Activated CD8-positive, alpha-beta memory T cell treated with anti-CD3 and anti-CD28 coated beads for 24 hours (primary cell): ENCODE measurements around the gene MAP3K7.

ENCODE experiments used
- DNase-seq: peaks from one replicate; pipeline ENCODE4 v3.0.0-alpha.2; 2020

Gene MAP3K7

DNA sequence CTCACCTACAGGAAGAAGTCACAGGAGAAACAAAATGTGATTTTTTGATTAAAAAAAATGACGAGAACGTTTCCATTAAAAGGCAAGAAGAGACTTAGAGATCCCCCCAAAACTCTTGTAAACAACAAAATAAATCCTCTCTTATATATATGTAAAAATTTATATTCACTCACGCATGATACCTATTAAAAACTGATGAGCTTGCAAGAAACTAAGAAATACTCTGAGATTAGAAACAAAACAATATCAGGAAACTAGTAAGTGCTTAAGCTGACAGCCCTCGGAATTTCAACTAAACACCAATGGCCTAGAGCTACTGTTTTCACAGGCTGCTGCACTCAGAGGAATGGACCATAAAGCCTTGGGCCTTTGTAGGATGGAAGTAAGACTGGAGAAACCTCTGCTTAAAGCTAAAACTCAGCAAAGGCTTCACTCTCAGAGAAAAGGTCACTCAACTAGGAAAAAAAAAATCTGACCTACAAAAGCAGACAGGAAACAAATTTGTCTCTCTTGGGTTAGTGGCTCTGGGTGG is 63.0 kb downstream of the MAP3K7 start:
- no peak for DNase-seq

DNA sequence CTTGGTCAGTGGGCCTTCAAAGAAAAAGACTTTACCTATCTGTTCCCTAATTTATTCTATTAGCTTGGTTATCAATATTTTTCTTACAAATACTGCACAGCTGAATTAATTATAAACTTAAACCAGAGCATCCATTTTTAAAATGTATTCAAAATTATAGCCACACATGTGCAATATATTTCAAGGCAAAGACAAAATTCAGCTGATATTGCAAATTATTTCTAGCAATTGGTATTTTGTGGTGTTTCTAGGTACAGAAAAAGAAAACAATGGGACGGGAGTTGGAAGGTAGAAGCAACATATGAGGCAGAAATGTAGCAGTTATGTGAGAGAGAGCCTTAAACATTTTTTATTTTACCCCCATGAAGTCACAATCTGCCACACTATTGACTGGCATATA is 64.9 kb downstream of the MAP3K7 start:
- no peak for DNase-seq

DNA sequence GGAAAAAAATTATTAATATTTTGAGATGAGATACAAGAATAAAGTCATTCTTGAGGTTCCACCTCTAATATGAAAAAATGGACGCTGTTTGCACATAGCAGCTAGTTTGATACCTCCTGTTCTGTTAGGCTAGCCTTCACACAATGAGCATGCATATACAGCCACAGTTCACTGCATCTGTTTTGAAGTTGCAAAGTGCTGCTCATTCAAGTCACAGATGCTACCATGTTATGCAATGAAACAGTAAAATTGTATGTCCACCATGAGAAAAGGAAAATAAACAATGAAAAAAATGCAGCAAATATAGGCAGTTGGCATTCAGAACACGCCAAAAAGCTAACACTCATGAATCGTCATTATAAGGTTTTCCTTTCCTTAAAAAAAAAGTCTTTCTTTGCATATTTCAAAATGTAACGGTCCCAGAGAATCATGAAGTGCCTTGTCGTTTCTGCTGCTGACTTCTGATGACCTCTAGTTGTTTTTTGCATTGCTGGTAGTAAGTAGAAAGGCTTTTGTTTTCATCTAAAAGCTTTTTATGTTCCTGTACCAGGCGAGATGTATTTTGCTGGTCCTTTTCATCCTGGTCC is 70.7 kb downstream of the MAP3K7 start:
- DNase-seq, result no peak

DNA sequence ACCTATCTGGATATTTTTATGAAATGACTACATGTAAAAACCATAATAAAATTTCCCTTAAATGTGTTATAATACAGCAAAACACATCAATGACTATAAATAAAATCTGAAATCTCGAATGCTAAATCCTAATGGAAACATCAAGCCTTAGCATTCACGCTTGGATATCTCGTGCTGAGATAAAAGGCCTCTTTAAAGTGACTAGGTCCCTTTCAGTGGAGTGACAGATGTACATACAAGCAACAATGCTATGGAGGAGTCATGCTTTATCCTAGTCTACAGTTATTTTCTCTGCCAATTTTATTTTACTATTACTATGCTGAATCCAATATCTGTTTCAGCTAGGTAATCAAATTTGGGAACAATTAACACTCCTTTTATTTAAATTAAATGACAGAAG is 72.4 kb downstream of the MAP3K7 start:
- DNase-seq, result no peak

DNA sequence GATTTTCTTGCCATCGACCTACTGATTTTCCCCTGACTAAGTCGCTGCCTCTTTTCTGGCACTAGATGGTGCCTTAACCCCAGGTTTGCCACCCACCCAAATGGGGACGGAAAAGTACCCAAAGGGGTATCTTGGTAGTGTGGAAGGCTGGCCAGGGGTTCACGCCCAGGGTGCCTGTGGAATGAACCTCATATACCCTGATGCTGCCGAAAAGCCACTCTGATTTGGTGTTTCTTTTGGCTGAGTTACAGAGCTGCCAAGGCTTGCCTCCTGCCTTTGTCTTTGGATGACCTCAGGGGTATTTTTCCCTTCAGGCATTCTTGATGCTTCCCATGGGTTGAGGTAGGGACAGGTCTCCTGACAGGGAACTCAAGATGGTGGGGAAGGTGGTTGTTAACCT is 78.1 kb downstream of the MAP3K7 start:
- no peak for DNase-seq

DNA sequence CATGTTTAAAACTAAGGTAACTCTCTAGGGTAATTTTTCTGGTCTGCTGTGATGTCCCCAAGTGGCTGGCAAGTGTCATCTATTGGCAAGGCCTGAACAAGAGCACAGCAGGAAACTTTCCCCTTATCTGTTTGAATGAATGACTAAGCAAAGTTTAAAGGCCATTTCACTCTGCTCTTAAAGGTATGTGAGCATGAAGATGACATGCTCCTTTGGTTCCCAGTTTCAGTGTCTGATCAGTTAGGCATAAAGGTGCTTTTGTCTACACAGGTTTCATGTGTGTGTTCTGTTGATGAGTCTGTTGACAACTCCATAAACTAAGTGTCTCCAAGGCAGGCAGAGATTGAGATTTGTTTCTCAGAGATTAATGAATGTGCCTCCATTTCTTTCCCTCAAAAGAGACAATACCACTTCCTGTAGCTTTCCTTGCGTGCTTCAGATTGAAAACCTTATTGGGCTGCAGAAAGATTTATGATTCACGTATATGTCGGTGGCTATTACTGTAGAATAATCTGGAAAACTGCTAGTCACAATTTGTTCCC is 83.9 kb downstream of the MAP3K7 start:
- DNase-seq, result no peak

DNA sequence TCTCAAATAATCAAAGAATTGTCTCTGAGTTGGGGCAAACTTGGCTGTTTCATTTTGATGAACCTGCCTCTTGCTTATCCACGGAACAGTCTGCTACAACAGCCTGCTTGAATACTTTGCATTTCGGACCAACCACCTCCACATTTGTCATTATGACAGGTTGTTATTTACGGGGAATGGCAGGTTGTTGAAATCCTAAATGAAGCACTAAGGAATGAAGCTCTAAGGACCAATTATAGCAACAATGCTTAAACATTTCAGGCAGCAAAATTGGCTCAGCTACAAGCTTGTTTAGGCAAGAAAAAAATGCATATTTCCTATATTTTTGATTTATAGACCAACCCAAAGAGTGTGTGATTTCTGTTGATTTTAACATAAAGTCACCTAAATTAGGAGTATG is 84.5 kb downstream of the MAP3K7 start:
- DNase-seq, result no peak

DNA sequence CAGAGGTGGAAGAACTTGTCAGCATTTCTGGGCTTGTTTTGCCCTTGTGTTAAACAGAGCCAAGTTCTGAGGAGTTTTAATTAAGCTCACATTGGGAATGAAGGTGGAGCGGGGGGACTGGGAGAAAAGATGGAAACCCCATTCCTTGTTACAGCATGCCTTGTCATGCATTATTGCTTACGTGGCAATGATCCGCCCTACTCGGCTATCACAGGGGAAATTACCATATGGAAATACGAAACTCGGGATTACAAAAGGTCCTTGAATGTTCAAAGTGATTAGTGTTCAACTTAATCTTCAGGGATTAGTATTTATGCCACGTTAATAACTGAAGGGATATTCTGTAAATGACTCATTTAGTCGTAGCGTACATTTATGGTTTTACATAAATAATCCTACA is 86.4 kb downstream of the MAP3K7 start:
- DNase-seq, result no peak

DNA sequence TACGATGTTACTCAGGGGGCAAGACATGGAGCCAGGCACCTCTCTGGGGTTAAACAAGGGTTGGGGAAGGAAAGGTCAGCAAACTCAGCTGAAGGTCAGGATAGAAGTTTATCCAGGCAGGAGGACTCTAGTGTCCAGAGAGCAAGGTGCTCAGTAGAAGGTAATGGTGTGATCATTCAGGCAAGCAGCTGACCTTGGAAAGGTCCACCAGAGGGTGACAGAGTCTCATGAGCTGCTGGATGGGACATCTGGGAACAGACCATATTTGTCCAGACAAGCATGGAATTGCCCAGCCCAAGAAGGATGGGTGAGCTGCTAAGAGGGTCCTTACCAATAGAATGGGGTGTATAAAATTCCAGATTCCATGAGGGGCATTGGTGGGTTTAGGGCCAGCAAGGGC is 89.5 kb downstream of the MAP3K7 start:
- DNase-seq, result no peak

DNA sequence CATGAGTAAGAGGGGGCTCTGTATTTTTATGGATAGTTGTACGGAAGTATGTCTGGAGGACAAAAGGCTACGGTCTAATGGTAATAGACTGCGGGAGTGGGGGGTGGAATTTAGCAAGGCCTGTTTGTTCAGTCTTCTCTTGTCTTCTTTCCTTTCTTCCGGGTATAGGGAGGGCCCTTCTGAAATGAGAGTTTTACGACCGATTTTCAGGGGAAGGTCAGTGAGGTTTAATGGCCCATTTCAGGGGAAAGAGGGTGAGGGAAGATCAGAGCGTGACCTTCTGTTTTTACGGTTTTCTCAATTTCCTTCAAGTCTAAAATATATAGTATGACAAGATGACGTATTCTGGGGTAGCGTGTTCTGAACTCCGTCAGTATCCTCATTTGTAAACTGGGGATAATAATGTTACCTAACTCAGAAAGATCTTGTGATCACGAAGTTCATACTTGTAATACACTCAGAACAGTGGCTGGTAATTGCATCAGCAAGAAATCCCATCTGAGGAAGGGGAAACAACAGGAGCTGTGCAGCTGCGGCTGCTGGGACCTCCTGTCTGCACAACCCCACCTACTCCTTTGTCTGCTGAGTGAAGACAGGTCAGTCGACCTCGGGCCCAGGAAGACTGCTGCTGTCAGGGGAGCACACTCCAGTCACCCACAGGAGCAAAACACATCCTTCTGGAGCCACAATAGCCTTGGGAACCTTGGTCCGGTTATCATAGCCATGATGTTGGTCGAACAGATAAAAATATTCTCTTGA is 90.4 kb downstream of the MAP3K7 start:
- no peak for DNase-seq

DNA sequence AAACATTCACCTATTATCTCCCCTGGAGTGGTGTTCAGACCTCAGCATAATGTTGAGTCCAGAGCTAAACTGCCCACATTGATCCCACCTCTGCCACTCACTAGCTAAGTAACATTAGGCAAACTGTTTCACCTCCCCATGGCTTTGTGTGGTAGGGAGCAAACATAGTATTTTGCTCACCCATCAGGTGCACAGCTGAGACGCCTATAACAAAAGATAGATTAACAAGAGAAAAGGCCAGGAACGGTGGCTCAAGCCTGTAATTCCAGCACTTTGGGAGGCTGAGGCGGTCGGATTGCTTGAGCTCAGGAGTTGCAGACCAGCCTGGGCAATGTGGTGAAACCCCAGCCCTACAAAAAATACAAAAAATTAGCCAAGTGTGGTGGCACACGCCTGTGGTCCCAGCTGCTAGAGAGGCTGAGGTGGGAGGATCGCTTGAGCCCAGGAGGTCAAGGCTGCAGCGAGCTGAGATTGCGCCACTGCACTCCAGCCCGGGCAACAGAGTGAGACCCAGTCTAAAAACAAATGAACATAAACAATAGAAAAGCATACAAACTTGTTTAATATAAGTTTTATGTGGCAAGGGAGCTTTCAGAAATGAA is 91.6 kb downstream of the MAP3K7 start:
- DNase-seq, result no peak

DNA sequence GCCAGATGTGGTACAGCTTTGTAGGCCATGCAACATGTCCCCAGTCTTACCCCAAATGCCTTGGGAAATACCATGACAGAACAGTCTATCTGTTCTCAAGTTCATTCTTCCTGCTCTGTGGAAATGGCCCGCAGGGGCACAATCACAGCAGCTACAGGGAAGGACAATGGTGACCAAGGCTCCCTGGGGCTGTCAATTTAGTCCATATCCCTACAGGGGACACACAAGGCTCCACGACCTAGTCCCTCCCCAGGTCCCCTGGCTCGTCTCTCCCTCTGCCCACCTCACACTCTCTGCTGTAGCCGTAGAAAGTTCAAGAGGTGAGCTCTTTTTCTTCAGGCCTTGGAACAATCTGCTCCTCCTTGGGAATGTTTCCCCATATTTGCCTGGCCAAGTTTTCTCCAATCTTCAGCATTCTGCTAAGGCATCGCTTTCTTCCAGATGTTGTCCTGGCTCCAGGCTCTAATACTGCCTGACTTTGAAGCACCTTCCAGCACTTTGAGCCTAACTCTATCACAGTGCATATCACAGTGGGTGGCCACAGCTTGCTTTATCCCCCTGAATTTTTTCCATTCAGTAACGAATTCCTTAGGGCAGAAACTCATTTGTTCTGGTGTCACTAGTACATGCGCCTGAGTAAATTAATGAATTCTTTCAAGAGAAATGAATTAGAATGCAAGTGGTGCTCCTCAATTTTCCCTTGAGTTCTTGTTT is 92.6 kb downstream of the MAP3K7 start:
- no peak for DNase-seq

DNA sequence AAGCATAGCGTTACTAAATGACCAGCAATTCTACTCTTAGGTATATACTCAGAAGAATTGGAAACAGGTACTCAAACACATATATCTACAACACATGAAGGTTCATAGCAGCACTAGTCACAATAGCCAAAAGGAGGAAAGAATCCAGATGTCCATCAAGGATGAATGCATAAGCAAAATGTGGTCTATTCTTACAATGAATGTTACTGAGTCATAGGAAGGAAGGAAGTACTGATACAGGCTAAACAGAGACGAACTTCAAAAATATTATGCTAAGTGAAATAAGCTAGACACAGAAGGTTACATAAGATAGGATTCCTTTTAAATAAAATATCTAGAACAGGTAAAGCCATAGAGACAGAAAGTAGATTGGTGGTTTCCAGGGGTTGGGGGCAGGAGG is 93.5 kb downstream of the MAP3K7 start:
- DNase-seq, result no peak

DNA sequence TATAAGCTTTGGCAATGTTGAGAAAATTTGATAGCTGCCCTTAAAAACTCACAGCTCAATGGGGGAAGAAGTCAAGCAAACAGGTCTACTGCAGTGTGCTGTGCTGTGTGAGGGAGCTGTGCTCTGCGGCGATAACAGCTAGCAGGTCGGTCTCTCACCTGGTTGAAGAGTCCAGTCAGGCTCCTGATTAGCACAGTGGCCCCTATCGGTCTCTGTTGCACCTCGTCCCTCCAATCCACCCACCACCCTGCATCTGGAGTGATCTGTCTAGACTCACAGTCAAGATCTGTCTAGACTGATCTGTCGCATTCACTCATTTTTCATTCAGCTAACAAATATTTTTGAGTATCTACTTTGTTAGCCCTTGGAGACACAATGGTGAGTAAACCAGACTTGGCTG is 94.1 kb downstream of the MAP3K7 start:
- DNase-seq, result no peak

DNA sequence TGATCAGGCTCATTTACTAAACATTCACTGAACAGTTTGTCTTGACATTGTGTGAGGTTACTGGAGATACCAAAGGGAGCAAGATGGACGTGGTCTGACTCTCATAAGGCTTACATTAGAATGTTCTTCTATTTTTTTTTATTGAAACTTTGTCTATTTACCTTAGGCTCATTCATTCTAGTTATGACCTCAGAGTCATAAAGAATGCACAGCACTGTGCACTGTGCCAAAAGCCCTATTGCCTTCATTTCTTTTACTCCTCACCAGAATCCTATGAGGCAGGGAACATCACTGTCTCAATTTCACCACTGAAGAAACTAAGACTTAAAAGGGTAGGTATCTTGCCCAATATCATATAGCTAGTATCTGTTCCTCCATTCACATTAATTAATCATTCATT is 94.5 kb downstream of the MAP3K7 start:
- no peak for DNase-seq

DNA sequence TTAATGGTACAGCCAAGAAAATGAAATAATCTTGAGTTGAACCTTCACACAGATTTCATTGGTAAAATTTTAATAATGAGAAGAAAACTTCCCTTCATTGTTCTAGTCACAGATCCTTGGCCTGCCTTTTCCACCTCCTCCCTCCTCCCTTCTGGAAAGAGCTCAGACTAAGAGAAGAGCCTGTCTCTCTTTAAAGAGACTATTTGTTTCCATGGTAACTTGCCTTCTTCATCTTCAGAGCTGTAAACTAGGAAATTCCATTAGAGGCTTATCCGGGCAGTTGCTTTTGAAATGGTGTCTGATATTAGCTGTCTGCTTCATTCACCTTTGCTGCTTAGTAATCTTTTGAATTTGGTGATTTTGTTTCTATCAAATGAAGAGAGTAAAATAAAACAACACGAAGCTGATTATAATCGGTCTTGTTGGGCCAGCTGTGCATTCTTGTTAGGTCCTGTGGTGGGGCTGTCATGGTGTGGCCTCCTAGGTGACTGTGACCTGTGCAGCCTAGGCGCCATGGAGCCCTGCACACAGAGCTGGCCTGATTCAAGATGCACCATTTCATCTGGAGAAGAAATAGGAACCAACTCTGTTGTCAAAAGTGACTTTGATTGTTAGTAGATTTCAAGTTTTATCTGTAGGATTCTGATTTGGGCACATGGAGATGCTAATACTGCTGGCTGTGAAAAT is 96.7 kb downstream of the MAP3K7 start:
- no peak for DNase-seq

DNA sequence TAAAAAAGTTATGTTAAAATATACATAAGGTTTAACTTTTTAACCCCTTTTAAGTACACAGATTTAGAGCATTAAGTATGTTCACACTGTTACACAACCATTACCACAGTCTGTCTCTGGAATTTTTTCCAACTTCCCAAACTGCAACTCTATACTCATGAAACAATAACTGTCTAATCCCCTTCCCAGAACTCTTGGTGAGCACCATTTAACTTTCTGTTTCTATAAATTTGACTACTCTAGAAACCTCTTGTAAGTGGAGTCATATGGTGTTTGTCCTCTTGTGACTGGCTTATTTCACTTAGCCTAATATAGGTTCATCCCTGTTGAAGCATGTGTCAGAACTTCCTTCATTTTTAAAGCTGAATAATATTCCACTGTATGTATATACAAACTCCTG is 98.1 kb downstream of the MAP3K7 start:
- DNase-seq, result no peak

DNA sequence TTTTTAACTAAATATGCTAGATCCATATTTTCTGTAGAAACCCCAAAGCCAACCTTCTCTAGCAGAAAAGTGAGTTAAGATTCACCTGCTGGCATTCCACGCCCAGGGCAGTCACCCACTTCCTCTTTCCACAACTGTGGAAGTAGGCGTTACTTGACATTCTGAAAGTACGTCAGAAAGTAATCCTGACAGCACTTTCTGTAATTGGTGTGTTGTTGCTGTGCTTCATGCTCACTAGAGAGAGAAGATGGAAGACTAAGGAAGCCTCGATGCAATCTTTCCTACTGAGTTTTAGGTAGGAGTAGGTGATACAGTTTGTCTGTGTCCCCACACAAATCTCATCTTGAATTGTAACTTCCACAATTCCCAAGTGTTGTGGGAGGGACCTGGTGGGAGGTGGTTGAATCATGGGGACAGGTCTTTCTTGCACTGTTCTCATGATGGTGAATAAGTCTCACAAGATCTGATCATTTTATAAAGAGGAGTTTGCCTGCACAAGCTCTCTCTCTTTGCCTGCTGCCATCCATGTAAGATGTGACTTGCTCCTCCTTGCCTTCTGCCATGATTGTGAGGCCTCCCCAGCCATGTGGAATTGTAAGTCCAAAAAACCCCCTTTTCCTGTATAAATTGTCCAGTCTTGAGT is 101.1 kb downstream of the MAP3K7 start:
- no peak for DNase-seq

DNA sequence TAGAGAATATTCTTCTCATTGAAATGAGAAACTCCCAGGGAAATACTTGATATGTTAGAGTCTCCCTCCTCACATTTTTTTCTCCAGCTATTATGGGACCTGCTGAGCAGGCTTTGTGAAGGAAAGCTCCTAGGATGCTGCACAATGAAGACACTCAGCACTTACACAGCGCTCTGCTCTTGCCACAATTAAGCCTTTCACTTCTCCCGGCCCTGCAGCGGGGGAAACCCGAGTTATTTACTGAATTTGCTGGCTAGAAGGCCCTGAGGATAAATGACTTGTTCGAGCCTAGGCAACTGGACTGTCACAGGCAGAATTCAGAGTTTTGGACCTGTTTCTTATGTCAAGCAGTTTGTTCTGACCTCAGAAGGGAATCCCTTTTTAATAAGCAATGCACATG is 102.0 kb downstream of the MAP3K7 start:
- DNase-seq, result no peak

DNA sequence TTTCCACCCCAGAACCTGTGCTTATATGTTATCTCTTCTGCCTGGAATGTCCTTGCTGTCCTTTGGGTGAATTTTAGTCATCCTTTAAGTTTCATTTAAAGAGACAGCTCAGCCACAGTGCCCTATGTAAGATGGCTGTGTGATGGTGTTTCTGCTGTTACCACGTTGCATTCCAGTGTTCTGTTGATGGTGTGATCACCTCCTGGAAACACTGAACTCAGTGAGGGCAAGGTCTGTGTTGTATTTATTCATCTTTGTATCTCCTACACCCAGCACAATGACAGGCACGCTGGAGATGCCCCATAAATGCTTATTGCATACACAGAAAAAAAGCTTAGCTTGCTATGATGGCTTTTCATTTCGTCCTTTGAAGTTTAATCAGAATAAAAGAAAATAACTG is 102.5 kb downstream of the MAP3K7 start:
- DNase-seq, result no peak

DNA sequence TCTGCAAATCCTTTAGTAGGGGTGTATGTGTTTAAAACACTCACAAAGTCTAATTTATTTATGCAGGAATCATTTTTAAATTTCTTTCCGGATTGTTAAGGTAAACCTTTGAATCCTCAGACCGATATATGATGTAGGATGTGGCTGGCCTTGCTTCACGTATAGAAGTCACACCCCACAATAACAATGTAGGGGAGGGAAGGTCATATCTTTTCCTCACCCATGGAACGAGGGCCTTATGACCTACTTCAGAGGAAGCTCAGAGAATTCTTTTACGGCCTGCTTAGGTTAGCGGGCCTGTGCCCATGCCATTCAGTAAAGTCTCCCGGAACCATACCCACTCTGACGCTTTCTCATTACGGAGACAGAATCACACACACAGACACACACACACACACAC is 102.9 kb downstream of the MAP3K7 start:
- no peak for DNase-seq

DNA sequence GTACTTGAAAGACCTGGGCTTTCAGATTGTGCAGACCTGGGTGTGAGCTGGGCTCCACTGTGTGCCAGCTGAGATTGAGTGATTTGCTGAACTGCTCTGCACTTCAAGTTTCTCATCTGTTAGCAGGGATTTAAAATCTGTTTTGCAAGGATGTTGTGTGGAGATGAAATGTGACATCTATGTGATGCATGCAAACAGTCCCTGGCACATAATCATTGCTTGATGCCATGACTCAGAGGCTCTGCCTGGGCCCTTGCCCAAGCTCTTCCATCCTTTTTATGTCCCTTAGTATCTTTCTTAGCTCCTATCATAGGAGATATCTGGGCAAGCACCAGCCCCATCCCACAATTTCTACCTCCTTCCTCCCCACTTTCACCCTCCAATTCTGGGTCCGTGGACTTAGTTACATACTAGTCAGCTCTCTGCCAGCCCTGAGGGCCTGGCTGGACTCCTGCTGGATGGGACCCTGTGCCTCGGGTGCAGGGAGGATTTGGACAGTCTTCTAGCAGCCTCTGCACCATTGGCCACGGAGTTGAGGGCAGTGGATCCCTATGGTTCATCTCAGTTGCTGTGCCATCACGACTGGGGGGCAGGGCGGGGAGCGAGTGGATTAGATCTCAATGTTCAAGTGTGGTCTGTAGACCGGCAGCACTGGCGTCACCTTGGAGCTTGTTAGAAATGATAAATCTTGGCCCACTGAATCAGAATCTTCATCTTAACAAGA is 103.6 kb downstream of the MAP3K7 start:
- DNase-seq, result no peak
